HUES64 (cell line): Measurements from ENCODE around the gene RRP9.
A peak's percentile ranks its signal among the peaks of the same experiment; 100 is the strongest.

Experiments used
- H3K27ac ChIP-seq: 2 replicates; pipeline ENCODE4 v1.7.0; 2013; ENCODE audit warnings: low read depth, low read length, inconsistent platforms
- H3K27me3 ChIP-seq: 2 replicates; pipeline ENCODE4 v1.6.1; 2013; ENCODE audit warnings: mild to moderate bottlenecking, low read length; ENCODE audit not compliant: insufficient read depth
- H3K36me3 ChIP-seq: 2 replicates; pipeline ENCODE4 v1.6.1; 2013; ENCODE audit warnings: mild to moderate bottlenecking, low read length; ENCODE audit not compliant: insufficient read depth
- H3K4me1 ChIP-seq: 2 replicates; pipeline ENCODE4 v1.6.1; 2013; ENCODE audit warnings: mild to moderate bottlenecking, low read length, moderate library complexity; ENCODE audit not compliant: insufficient read depth
- H3K4me3 ChIP-seq: 2 replicates; pipeline ENCODE4 v1.5.1; 2013; ENCODE audit warnings: mild to moderate bottlenecking, low read length, moderate library complexity
- H3K9ac ChIP-seq: 2 replicates; pipeline ENCODE4 v1.6.1; 2013; ENCODE audit warnings: mild to moderate bottlenecking, low read depth, low read length
- H3K9me3 ChIP-seq: 2 replicates; pipeline ENCODE4 v1.6.1; 2013; ENCODE audit warnings: low read depth, low read length; ENCODE audit not compliant: insufficient read depth
- WGBS: fragments of 150-250, 120-280 bp; methylation state at CpG from one replicate; pipeline ENCODE4 v1.1.7; 2013; ENCODE audit warnings: missing lambda C conversion rate; 5-methylcytosine and 5-hydroxymethylcytosine counted together

The RRP9 gene

GRCh38 chr3:51982352-51982837 lies 40.7 kb upstream of the RRP9 start:
- 10% methylated on average over 4 of the region's 4 CpGs for WGBS
- Histone ChIP-seq H3K27me3 (peaks cover 2% of the 10 kb centered on the region; the same call in 1 of the 2 replicates), H3K9ac (peak overlapping the region; percentile 77), H3K4me1 (peaks cover 10% of the 10 kb centered on the region), H3K27ac (peak overlapping the region; percentile 91), H3K4me3 (peak overlapping the region; percentile 69), H3K9me3 (no peaks in the 10 kb centered on the region), H3K36me3 (no peaks in the 10 kb centered on the region)

DNA sequence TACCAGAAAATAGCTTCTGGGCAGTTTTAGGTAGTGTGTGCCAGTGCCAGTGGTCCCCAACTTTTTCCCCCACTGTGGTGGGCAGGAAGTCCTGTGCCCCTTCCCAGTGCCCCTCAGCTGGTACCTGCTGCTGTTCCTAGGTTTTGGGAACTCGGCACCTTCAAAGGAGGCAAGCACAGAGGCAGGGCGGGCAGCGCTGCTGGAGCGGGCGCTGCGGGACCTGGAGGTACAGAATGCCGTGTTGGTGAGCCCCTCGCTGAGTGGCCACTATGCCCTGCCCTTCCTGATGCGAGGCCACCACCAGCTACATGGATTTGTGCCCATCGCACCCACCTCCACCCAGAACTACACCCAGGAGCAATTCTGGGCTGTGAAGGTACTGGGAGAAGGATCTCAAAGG lies 38.5 kb upstream of the RRP9 start:
- Histone ChIP-seq H3K4me1 (peaks cover 15% of the 10 kb centered on the region), H3K9ac (no peak overlapping the region), H3K4me3 (no peak overlapping the region), H3K36me3 (no peaks in the 10 kb centered on the region), H3K9me3 (no peaks in the 10 kb centered on the region), H3K27ac (no peak overlapping the region), H3K27me3 (peaks cover 20% of the 10 kb centered on the region)
- WGBS, result 96% methylated on average over 10 of the region's 10 CpGs

DNA sequence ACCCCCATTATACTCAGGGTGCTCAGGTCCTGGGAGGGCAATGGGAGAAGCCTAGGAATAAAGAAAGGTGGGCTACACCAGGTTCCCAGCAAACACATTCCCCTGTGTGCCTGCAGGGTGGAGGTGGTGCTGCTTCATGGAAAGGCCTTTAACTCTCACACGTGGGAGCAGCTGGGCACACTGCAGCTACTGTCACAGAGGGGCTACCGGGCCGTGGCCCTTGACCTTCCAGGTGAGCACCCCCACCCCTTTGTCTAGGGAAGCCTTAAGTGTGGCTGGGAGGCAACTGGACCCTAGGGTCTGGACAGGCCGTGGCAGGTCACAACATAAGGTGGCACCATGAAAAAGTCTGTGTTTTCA lies 36.4 kb upstream of the RRP9 start:
- no peak overlapping the region for H3K4me3 ChIP-seq
- WGBS, result 88% methylated on average over 4 of the region's 4 CpGs
- H3K4me1 ChIP-seq, result peaks cover 20% of the 10 kb centered on the region
- H3K27ac ChIP-seq, result no peak overlapping the region
- no peaks in the 10 kb centered on the region for H3K9me3 ChIP-seq
- peaks cover 36% of the 10 kb centered on the region for H3K27me3 ChIP-seq
- H3K9ac ChIP-seq, result no peak overlapping the region
- no peaks in the 10 kb centered on the region for H3K36me3 ChIP-seq

DNA sequence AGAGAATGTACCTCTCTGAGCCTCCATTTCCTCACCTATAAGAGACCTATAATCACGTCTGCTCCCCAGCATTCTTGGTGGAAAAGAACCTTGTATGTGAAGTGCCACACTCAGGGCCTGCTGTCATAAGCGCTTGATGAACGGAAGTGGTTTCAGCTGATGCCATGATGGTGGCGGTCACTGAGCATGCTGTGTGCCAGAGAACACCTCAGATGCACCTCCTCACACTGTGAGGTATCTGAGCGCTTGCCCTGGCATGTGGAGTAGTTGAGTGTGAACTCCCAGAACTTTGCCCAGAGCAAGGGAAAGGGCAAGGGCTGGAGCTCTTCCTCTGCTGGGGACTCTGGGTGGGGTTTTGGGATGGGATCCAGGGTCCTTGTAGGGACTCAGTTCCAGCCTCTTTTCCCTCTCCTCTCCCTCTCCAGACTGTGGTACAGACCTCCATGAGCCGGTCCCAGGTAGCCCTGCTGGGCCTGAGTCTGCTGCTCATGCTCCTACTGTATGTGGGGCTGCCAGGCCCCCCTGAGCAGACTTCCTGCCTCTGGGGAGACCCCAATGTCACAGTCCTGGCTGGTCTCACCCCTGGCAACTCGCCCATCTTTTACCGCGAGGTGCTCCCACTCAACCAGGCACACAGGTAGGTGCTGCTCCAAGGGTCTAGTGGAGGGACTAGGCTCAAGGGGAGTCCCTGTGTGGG lies 35.9 kb upstream of the RRP9 start:
- Histone ChIP-seq H3K4me1 (peaks cover 18% of the 10 kb centered on the region), H3K4me3 (no peak overlapping the region), H3K27me3 (peaks cover 36% of the 10 kb centered on the region), H3K36me3 (no peaks in the 10 kb centered on the region), H3K27ac (no peak overlapping the region), H3K9ac (no peak overlapping the region), H3K9me3 (no peaks in the 10 kb centered on the region)
- 96% methylated on average over 9 of the region's 9 CpGs for WGBS

DNA sequence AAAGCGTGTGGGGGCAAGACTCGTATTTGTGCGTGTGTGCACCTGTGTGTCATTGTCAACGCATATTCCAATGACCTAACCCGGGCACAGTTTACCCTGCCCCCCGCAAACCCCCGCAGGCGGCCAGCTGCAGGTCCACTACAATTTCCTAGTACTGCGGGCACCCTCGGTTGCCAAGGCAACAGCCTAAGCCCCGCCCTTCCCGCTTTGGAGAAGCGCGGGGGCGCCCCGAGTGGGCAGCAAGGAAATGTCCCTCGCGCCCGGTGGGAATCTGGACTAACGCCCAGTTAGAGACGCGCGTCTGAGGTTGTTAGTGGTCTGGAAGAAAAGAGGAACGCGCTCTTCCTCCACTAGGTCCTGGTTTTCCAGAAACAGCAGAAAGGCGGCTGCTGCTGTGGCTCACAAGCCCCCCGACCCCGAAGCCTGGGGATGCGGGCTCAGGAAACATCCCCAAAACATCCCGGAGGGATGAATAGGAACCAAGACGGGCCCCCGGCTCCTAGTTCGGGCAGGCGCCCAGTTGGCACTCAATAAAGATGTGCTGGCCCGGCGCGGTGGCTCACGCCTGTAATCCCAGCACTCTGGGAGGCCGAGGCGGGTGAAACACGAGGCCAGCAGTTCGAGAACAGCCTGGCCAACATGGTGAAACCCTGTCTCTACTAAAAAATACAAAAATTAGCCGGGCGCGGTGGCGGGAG lies 34.3 kb upstream of the RRP9 start:
- peak overlapping the region; percentile 52 for H3K4me3 ChIP-seq

GRCh38 chr3:51974963-51975851 lies 33.5 kb upstream of the RRP9 start, which contains the start of gene ABHD14A:
ABHD14A (plus strand) TSS chr3:51975064; CDS start chr3:51975136, 72 bp downstream.
- peaks cover 36% of the 10 kb centered on the region for H3K27me3 ChIP-seq
- no peaks in the 10 kb centered on the region for H3K36me3 ChIP-seq
- H3K4me1 ChIP-seq, result peaks cover 14% of the 10 kb centered on the region; the same call in 1 of the 2 replicates
- peak within 1 kb of the TSS; percentile 58 for H3K4me3 ChIP-seq
- no peak within 1 kb of the TSS for H3K27ac ChIP-seq
- H3K9me3 ChIP-seq, result no peaks in the 10 kb centered on the region
- peak within 1 kb of the TSS; percentile 32 for H3K9ac ChIP-seq
- WGBS, result 4% methylated on average over 63 of the region's 63 CpGs

More for the DNA sequence above, 34.3 kb upstream of the RRP9 start:
- Histone ChIP-seq H3K36me3 (no peaks in the 10 kb centered on the region), H3K9me3 (no peaks in the 10 kb centered on the region), H3K4me1 (peaks cover 14% of the 10 kb centered on the region; the same call in 1 of the 2 replicates), H3K27me3 (peaks cover 36% of the 10 kb centered on the region), H3K27ac (no peak overlapping the region), H3K9ac (no peak overlapping the region)
- WGBS, result 49% methylated on average over 46 of the region's 46 CpGs

DNA sequence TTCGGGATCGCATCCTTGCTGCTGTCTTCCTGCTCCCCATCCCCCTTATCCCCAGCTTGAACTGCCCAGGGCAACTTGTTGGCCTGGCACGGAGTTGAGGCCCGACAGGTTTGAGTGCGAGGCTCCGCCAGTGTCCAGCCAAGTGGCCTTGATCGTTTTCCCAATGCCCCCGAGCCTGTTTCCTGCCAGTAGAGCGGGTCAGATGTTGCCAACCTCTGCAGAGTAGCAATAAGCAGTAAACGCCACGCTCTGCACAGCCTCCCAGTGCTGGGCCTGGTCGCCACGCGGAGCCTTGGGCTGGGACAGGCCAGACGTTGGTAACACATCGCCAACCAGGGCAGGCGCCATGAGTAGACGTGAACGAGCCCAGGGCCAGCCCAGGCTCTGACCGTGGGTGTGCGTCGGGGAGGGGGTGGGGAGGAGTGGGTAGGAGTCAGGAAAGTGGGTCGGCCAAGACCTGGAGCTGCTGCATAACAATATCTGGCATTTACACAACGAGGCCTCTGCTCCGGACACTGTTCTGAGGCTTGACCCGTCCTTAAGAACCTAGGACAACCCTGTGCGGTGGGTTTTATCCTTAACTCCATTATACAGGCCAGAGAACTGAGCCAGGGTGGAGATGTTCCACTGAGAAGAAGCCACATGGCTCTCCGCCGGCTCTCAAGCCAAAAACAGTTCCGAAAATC lies 32.7 kb upstream of the RRP9 start:
- Histone ChIP-seq H3K9ac (peak overlapping the region; percentile 32), H3K36me3 (no peaks in the 10 kb centered on the region), H3K4me1 (peaks cover 17% of the 10 kb centered on the region), H3K27ac (no peak overlapping the region), H3K4me3 (peak overlapping the region; percentile 58), H3K9me3 (no peaks in the 10 kb centered on the region), H3K27me3 (peaks cover 36% of the 10 kb centered on the region)
- 52% methylated on average over 30 of the region's 30 CpGs for WGBS

DNA sequence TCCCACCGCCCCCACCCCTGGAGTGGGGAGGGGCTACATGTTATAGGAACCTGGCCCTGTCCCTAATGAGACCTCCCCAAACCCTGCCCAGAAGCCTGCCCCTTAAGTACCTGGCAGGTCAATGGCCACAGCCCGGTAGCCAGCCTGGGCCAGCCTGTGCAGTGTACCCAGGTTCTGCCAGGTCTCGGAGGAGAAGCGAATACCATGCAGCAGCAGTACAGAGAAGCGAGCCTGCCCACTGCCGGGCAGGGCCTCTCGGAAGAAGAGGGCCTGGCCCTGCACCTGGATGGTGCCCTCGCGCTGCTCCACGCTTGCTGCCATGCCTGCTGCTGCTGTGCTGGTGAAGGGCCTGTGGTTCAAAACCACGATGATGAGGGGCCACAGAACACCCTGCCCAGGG lies 29.6 kb upstream of the RRP9 start:
- Histone ChIP-seq H3K27me3 (peaks cover 27% of the 10 kb centered on the region), H3K4me1 (peaks cover 32% of the 10 kb centered on the region), H3K27ac (no peak overlapping the region), H3K9me3 (no peaks in the 10 kb centered on the region), H3K4me3 (no peak overlapping the region), H3K36me3 (no peaks in the 10 kb centered on the region), H3K9ac (no peak overlapping the region)
- 94% methylated on average over 11 of the region's 11 CpGs for WGBS

- no peak overlapping the region for H3K4me3 ChIP-seq
- H3K27ac ChIP-seq, result no peak overlapping the region
- H3K9me3 ChIP-seq, result no peaks in the 10 kb centered on the region
- no peak overlapping the region for H3K9ac ChIP-seq
- no peaks in the 10 kb centered on the region for H3K36me3 ChIP-seq
- H3K27me3 ChIP-seq, result peaks cover 22% of the 10 kb centered on the region
- 88% methylated on average over 6 of the region's 6 CpGs for WGBS
- peaks cover 36% of the 10 kb centered on the region for H3K4me1 ChIP-seq
These were observed 29.0 kb upstream of the RRP9 start for GRCh38 chr3:51970606-51971300.

- WGBS, result 90% methylated on average over 4 of the region's 4 CpGs
These were observed 28.1 kb upstream of the RRP9 start for GRCh38 chr3:51969841-51970240.

More at GRCh38 chr3:51969841-51970240, 28.1 kb upstream of the RRP9 start:
- no peaks in the 10 kb centered on the region for H3K36me3 ChIP-seq
- peaks cover 32% of the 10 kb centered on the region for H3K4me1 ChIP-seq
- no peak overlapping the region for H3K9ac ChIP-seq
- H3K9me3 ChIP-seq, result no peaks in the 10 kb centered on the region
- no peak overlapping the region for H3K4me3 ChIP-seq
- H3K27me3 ChIP-seq, result peaks cover 16% of the 10 kb centered on the region
- H3K27ac ChIP-seq, result no peak overlapping the region
